Left ventricle myocardium superior (tissue), 1 donor: ENCODE data around the gene GPR180. TPM values are rescaled to one million over a fixed set of nuclear protein-coding genes. Genes with fewer than 3 reads are reported as not detected.

ENCODE experiments used
- ATAC-seq: fragments of 200-7000 bp; cut with Tn5 transposase; one replicate; pipeline ENCODE4 v1.9.1; 2020; ENCODE audit warnings: mild to moderate bottlenecking, moderate library complexity
- DNase-seq: peaks from one replicate; pipeline ENCODE4 v3.0.0-alpha.2; 2020
- intact Hi-C: fragments of 100-400 bp; cut with micrococcal nuclease; formaldehyde crosslinking; loops from one replicate; pipeline ENCODE4 v1.11.0; 2022
- total RNA-seq: library from RNA; stranded (reverse); fragmentation: NEBNext Ultra II Directional; extraction: Animal tissue kit (Norgen Biotek cat#: 25700); gene quantifications from one replicate; pipeline ENCODE4 v1.2.1, GENCODE V29; 2021
- donor health status: DM: no; HTN: yes; CAD: no; lungs with severe emphysema.

Gene GPR180
- total RNA-seq, 1 donor from 2014 or later = 5.8 TPM

GRCh38 chr13:94595001-94595949 lies 6.4 kb upstream of the GPR180 start:
- DNase-seq = peak; percentile 30
- peak; percentile 69 for ATAC-seq
- intact Hi-C loops = no loop called here

- ATAC-seq = peak; percentile 100
- DNase-seq = peak; percentile 95
- intact Hi-C loops = no loop called here
Measured at GRCh38 chr13:94595950-94596574, 5.6 kb upstream of the GPR180 start, which contains the start of gene TGDS. Gene TGDS, minus strand, starts transcription at chr13:94596152. Its CDS starts 16 bp downstream, at chr13:94596136.

- ATAC-seq (no peak), DNase-seq (peak; percentile 30)
- intact Hi-C loops = no loop called here
Measured at GRCh38 chr13:94596575-94596971, 5.1 kb upstream of the GPR180 start.

- no peak for ATAC-seq
- intact Hi-C loops = no loop called here
- no peak for DNase-seq
Measured at GRCh38 chr13:94598281-94598680, 3.4 kb upstream of the GPR180 start.

- DNase-seq (no peak), ATAC-seq (no peak)
- intact Hi-C loops = no loop called here
Measured at GRCh38 chr13:94599877-94600276, 1.8 kb upstream of the GPR180 start.

GRCh38 chr13:94602467-94602866 lies 810 bp downstream of the GPR180 start:
- no peak for DNase-seq
- ATAC-seq = no peak
- intact Hi-C loops = no loop called here

GRCh38 chr13:94607056-94607455 lies 5.4 kb downstream of the GPR180 start:
- intact Hi-C loops = no loop called here
- DNase-seq (no peak), ATAC-seq (no peak)

- intact Hi-C loops = no loop called here
- peak; percentile 29 for ATAC-seq
Measured at GRCh38 chr13:94607939-94608338, 6.3 kb downstream of the GPR180 start.

GRCh38 chr13:94608586-94608985 lies 6.9 kb downstream of the GPR180 start:
- no peak for DNase-seq
- ATAC-seq = peak; percentile 88
- intact Hi-C loops = no loop called here

More at GRCh38 chr13:94607939-94608338, 6.3 kb downstream of the GPR180 start:
- DNase-seq = no peak

- intact Hi-C loops = no loop called here
- ATAC-seq (no peak), DNase-seq (no peak)
Measured at GRCh38 chr13:94609196-94609595, 7.5 kb downstream of the GPR180 start.

- intact Hi-C loops = no loop called here
- no peak for ATAC-seq
- no peak for DNase-seq
Measured at GRCh38 chr13:94610475-94610874, 8.8 kb downstream of the GPR180 start.

GRCh38 chr13:94612050-94612449 lies 10.4 kb downstream of the GPR180 start:
- ATAC-seq (no peak), DNase-seq (no peak)
- intact Hi-C loops = no loop called here

- intact Hi-C loops = no loop called here
- ATAC-seq (no peak), DNase-seq (no peak)
Measured at GRCh38 chr13:94613051-94613450, 11.4 kb downstream of the GPR180 start.

GRCh38 chr13:94617389-94618000 lies 15.8 kb downstream of the GPR180 start:
- DNase-seq (no peak), ATAC-seq (peak; percentile 42)
- intact Hi-C loops = loop anchor here (5.0 kb wide), 1 partner anchor 180 kb away; no protein-coding TSS in a partner anchor

- DNase-seq (no peak), ATAC-seq (no peak)
- intact Hi-C loops = no loop called here
Measured at GRCh38 chr13:94620286-94620896, 18.7 kb downstream of the GPR180 start.

GRCh38 chr13:94622344-94622743 lies 20.7 kb downstream of the GPR180 start:
- ATAC-seq (no peak), DNase-seq (no peak)
- intact Hi-C loops = no loop called here

GRCh38 chr13:94623316-94623715 lies 21.7 kb downstream of the GPR180 start:
- DNase-seq (no peak), ATAC-seq (no peak)
- intact Hi-C loops = no loop called here

GRCh38 chr13:94630858-94631257 lies 29.2 kb downstream of the GPR180 start:
- DNase-seq = peak; percentile 34
- intact Hi-C loops = no loop called here
- ATAC-seq = peak; percentile 70

- ATAC-seq (no peak), DNase-seq (no peak)
- intact Hi-C loops = no loop called here
Measured at GRCh38 chr13:94632226-94632980, 30.7 kb downstream of the GPR180 start.
